COLO668 (cell line): ENCODE measurements around the gene GRM8.

Source experiments
- DNase-seq: peaks from one replicate; lab custom pipeline; 2025; ENCODE audit not compliant: unreplicated experiment; lab: John Stamatoyannopoulos, UW

GRM8 gene

GRCh38 chr7:126569402-126569801 lies 683.3 kb downstream of the GRM8 start:
- DNase-seq = no peak

GRCh38 chr7:126557271-126557670 lies 695.5 kb downstream of the GRM8 start:
- no peak for DNase-seq

GRCh38 chr7:126541406-126541805 lies 711.3 kb downstream of the GRM8 start:
- DNase-seq = no peak

GRCh38 chr7:126535176-126535575 lies 717.6 kb downstream of the GRM8 start:
- DNase-seq = peak; percentile 50

- peak; percentile 48 for DNase-seq
These were observed 719.0 kb downstream of the GRM8 start for GRCh38 chr7:126533715-126534114.

- DNase-seq = no peak
These were observed 722.9 kb downstream of the GRM8 start for GRCh38 chr7:126529833-126530232.

GRCh38 chr7:126529254-126529653 lies 723.5 kb downstream of the GRM8 start:
- DNase-seq = no peak

GRCh38 chr7:126525906-126526305 lies 726.8 kb downstream of the GRM8 start:
- DNase-seq = no peak

GRCh38 chr7:126524967-126525366 lies 727.8 kb downstream of the GRM8 start:
- DNase-seq = no peak

GRCh38 chr7:126511046-126511445 lies 741.7 kb downstream of the GRM8 start:
- no peak for DNase-seq

- peak; percentile 13 for DNase-seq
These were observed 751.1 kb downstream of the GRM8 start for GRCh38 chr7:126501617-126502016.

GRCh38 chr7:126499481-126499880 lies 753.3 kb downstream of the GRM8 start:
- DNase-seq = no peak

- no peak for DNase-seq
These were observed 757.0 kb downstream of the GRM8 start for GRCh38 chr7:126495733-126496132.

- DNase-seq = no peak
These were observed 757.7 kb downstream of the GRM8 start for GRCh38 chr7:126495001-126495400.

- no peak for DNase-seq
These were observed 758.9 kb downstream of the GRM8 start for GRCh38 chr7:126493801-126494200.

GRCh38 chr7:126489874-126490273 lies 762.9 kb downstream of the GRM8 start:
- no peak for DNase-seq

- no peak for DNase-seq
These were observed 764.9 kb downstream of the GRM8 start for GRCh38 chr7:126487728-126488442.

- no peak for DNase-seq
These were observed 765.9 kb downstream of the GRM8 start for GRCh38 chr7:126486806-126487205.

GRCh38 chr7:126485791-126486190 lies 767.0 kb downstream of the GRM8 start:
- DNase-seq = no peak

- peak; percentile 79 for DNase-seq
These were observed 768.8 kb downstream of the GRM8 start for GRCh38 chr7:126483972-126484371.

GRCh38 chr7:126472825-126473224 lies 779.9 kb downstream of the GRM8 start:
- DNase-seq = no peak

GRCh38 chr7:126462405-126462804 lies 790.3 kb downstream of the GRM8 start:
- no peak for DNase-seq

GRCh38 chr7:126460664-126461063 lies 792.1 kb downstream of the GRM8 start:
- DNase-seq = no peak
